Fibroblast of upper back skin (primary cell): ENCODE data around the gene TRIM49D1.
"Not testable (repeated sequence)": the region's sequence is repeated elsewhere in the genome, so short reads cannot be mapped to it uniquely, and the experiment has no call there.

Experiments used
- DNase-seq: peaks from one replicate; pipeline ENCODE4 v3.0.0-alpha.2; 2013

TRIM49D1 gene

GRCh38 chr11:89922195-89922660 is at the start of gene TRIM49D1:
TSS of gene TRIM49D1 (minus strand) at chr11:89922245. CDS start at chr11:89917710, 4,535 bp downstream.
- DNase-seq: no peak

GRCh38 chr11:89965737-89966136 is 43.7 kb upstream of the TRIM49D1 start, which contains the start of gene TRIM64:
TSS of gene TRIM64 (plus strand) at chr11:89966037. CDS start at chr11:89968504, 2,467 bp downstream.
- not testable (repeated sequence) for DNase-seq

GRCh38 chr11:89960833-89961232 is 38.8 kb upstream of the TRIM49D1 start:
- DNase-seq: not testable (repeated sequence)

GRCh38 chr11:89923764-89924163 is 1.7 kb upstream of the TRIM49D1 start, which contains the start of gene TRIM49D2:
TSS of gene TRIM49D2 (plus strand) at chr11:89924064. CDS start at chr11:89926762, 2,698 bp downstream.
- DNase-seq: not testable (repeated sequence)

- not testable (repeated sequence) for DNase-seq
These were observed 21.2 kb downstream of the TRIM49D1 start for GRCh38 chr11:89900809-89901208.

- DNase-seq: not testable (repeated sequence)
These were observed 28.8 kb downstream of the TRIM49D1 start for GRCh38 chr11:89893245-89893644.

GRCh38 chr11:89877511-89877910 is 44.5 kb downstream of the TRIM49D1 start:
- not testable (repeated sequence) for DNase-seq

- not testable (repeated sequence) for DNase-seq
These were observed 49.5 kb downstream of the TRIM49D1 start for GRCh38 chr11:89872588-89872987.

GRCh38 chr11:89865223-89865622 is 56.8 kb downstream of the TRIM49D1 start:
- not testable (repeated sequence) for DNase-seq

GRCh38 chr11:89863906-89864704 is 57.9 kb downstream of the TRIM49D1 start:
- not testable (repeated sequence) for DNase-seq
